ENCODE data around the gene DDX10.

- TF ChIP-seq EGR1 (IDR thresholded peaks at IDR 0.05) (no peak), RAD21 (IDR thresholded peaks at IDR 0.05; ENCODE audit: low read depth) (no peak), CREB1 (IDR thresholded peaks at IDR 0.05; ENCODE audit: low read depth) (no peak), ZBTB7A (IDR thresholded peaks at IDR 0.05; ENCODE audit: low read depth) (no peak), EP300 (IDR thresholded peaks at IDR 0.05; ENCODE audit: borderline replicate concordance) (no peak), TCF12 (IDR thresholded peaks at IDR 0.05; ENCODE audit: low read depth) (no peak), CEBPB (IDR thresholded peaks at IDR 0.05) (no peak)
- TF ChIP-seq, protein P1, sequence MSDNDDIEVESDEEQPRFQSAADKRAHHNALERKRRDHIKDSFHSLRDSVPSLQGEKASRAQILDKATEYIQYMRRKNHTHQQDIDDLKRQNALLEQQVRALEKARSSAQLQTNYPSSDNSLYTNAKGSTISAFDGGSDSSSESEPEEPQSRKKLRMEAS (IDR thresholded peaks at IDR 0.05) = no peak
Measured at GRCh38 chr11:108775324-108775723, 110.5 kb downstream of the DDX10 start.
